Measurements from ENCODE around the gene RASSF5.
A peak's percentile ranks its signal among the peaks of the same experiment; 100 is the strongest.

DNA sequence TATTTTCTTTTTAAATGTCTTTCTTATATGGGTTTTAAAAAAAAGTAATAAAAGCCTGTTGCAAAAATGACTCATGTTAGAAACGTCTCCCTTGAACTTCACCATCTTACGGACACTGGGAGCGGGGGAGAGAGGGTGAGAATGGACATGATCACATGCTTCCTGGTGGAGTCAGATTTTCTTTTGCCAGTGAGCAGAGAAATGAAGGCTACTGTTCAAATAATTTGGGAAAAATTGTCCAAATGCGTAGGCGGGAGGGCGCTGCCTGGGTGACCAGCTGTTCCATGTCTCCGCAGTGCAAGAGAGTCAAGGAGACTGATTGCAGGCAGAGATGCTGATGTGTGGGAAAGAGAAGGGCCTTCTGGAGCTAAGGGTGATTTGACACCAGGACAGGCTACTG lies 81.9 kb downstream of the RASSF5 start:
- TF ChIP-seq, protein P1, sequence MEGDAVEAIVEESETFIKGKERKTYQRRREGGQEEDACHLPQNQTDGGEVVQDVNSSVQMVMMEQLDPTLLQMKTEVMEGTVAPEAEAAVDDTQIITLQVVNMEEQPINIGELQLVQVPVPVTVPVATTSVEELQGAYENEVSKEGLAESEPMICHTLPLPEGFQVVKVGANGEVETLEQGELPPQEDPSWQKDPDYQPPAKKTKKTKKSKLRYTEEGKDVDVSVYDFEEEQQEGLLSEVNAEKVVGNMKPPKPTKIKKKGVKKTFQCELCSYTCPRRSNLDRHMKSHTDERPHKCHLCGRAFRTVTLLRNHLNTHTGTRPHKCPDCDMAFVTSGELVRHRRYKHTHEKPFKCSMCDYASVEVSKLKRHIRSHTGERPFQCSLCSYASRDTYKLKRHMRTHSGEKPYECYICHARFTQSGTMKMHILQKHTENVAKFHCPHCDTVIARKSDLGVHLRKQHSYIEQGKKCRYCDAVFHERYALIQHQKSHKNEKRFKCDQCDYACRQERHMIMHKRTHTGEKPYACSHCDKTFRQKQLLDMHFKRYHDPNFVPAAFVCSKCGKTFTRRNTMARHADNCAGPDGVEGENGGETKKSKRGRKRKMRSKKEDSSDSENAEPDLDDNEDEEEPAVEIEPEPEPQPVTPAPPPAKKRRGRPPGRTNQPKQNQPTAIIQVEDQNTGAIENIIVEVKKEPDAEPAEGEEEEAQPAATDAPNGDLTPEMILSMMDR (IDR thresholded peaks at IDR 0.05), result no peak
- no peak for TF ChIP-seq EZH2phosphoT487 (IDR thresholded peaks at IDR 0.05; ENCODE audit: borderline replicate concordance, low read depth)
- no peak for TF ChIP-seq EP300 (IDR thresholded peaks at IDR 0.05; ENCODE audit: borderline replicate concordance in 1 of 2, low read depth in 1 of 2, low read length in 1 of 2)
- no peak for TF ChIP-seq POLR2AphosphoS5 (IDR thresholded peaks at IDR 0.05; ENCODE audit: low read depth, low read length)
- no peak for TF ChIP-seq RFX5 (IDR thresholded peaks at IDR 0.05; ENCODE audit: low read length)
- TF ChIP-seq PBX3 (IDR thresholded peaks at IDR 0.05), result peak; percentile 8; the same call in 1 of the 2 replicates
- TF ChIP-seq YY1 (IDR thresholded peaks at IDR 0.05; ENCODE audit: low read depth), result no peak
- no peak for TF ChIP-seq SIN3A (IDR thresholded peaks at IDR 0.05; ENCODE audit: borderline replicate concordance, low read depth, low read length)
- TF ChIP-seq TEAD4 (IDR thresholded peaks at IDR 0.05; ENCODE audit: borderline replicate concordance, insufficient read depth), result no peak
- peak; percentile 60 for TF ChIP-seq FOSL2 (IDR thresholded peaks at IDR 0.05; ENCODE audit: borderline replicate concordance, low read depth)
- TF ChIP-seq SMC3 (IDR thresholded peaks at IDR 0.05; ENCODE audit: low read depth, low read length), result no peak
- no peak for TF ChIP-seq TAF1 (IDR thresholded peaks at IDR 0.05; ENCODE audit: borderline replicate concordance, low read depth, low read length)
- TF ChIP-seq, protein P2, sequence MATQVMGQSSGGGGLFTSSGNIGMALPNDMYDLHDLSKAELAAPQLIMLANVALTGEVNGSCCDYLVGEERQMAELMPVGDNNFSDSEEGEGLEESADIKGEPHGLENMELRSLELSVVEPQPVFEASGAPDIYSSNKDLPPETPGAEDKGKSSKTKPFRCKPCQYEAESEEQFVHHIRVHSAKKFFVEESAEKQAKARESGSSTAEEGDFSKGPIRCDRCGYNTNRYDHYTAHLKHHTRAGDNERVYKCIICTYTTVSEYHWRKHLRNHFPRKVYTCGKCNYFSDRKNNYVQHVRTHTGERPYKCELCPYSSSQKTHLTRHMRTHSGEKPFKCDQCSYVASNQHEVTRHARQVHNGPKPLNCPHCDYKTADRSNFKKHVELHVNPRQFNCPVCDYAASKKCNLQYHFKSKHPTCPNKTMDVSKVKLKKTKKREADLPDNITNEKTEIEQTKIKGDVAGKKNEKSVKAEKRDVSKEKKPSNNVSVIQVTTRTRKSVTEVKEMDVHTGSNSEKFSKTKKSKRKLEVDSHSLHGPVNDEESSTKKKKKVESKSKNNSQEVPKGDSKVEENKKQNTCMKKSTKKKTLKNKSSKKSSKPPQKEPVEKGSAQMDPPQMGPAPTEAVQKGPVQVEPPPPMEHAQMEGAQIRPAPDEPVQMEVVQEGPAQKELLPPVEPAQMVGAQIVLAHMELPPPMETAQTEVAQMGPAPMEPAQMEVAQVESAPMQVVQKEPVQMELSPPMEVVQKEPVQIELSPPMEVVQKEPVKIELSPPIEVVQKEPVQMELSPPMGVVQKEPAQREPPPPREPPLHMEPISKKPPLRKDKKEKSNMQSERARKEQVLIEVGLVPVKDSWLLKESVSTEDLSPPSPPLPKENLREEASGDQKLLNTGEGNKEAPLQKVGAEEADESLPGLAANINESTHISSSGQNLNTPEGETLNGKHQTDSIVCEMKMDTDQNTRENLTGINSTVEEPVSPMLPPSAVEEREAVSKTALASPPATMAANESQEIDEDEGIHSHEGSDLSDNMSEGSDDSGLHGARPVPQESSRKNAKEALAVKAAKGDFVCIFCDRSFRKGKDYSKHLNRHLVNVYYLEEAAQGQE (IDR thresholded peaks at IDR 0.05; ENCODE audit: low read depth, low read length), result no peak
